GM04503 (cell line): Measurements from ENCODE around the gene TENM3.

Source experiments
- DNase-seq: peaks from one replicate; pipeline ENCODE4 v3.0.0-alpha.2; 2012; ENCODE audit warnings: low read depth

The TENM3 gene

DNA sequence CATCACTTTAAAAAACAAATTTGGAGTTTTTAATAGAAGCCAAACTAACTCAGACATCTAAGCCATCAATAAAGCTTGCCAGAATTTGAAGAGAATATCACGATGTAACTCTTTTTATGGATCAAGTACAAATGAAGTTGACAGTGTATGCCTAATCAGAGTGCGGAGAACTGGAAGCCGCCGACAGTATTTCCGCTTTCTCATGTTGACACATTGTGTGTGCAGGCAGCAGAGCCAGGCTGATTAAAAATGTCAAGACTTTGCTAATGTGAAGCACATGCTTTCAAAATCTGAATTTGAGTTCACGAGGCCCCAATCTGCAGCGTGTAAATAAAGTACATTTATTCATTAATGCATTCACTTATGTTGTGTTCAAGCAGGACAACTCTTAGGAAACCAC lies 161.2 kb downstream of the TENM3 start:
- DNase-seq, result no peak

DNA sequence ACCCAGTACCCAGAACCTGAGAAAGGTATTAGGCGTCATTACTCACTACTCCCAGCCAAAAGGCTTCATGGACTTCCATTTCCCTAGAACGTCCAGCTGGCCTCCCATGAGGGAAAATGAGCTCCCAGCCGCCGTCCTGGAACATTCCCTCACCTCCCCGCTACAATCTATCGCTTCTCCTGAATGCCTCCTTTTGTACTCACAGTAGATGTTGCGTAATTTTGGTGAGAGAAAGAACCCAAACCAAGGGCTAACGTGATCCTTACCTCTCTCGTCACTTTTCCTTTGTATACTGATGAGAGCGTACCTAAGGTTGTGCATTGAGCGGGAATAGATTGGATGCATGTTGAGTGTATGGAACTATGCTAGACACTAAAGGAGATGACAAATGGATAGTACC lies 161.9 kb downstream of the TENM3 start:
- no peak for DNase-seq

DNA sequence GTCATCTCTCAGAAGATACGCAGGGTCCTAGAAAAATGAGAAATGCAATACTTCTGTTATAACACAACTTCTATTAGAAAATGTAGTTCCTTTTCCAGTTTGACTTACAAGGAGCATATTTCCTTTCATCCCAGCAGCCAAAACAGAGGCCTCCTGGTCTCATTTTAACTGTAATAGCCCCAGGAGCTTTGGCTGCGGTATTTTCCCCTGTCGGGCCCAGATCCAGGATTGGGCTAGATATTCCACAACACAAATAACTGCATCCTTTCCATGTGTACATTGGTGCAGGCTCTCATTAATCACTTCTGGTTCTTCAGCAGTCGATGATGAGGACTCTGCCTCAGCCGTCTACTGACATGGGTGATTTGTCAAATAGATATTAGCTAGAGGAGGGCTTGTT lies 166.1 kb downstream of the TENM3 start:
- no peak for DNase-seq

DNA sequence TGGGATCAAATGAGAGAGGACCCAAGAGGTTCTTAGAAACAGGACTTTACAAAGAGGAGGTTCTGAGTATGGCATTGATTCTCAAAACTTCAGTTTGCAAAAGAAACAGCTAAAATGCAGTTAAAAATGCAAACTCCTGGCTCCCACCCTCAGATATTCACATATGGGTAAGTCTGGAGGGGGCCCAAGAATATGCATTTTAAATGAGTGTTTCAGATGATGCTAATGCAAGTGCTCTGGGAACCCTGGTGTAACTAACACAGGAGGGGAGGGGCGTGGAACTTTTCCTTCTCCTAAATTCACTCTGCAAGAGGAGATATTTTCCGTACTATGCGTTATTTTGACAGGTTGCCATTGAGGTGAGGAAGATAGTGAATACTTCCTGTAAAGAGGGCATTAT lies 168.2 kb downstream of the TENM3 start:
- no peak for DNase-seq

DNA sequence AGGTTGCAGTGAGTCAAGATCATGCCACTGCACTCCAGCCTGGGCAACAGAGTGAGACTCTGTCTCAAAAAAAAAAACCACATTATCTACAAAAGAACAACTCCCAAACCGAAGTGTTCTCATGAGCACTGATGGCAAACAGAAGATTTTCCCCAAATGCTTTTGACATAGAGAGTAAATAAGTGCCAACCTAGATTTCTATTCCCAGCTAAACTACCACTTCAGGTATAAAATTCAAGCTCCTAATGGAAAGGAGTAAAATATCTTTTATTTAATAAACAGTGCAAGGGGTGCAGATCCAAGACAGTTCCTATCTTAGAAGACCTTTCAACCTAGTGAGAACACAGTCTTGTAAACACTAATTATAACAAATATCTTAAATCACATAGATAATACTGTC lies 170.3 kb downstream of the TENM3 start:
- DNase-seq, result no peak

DNA sequence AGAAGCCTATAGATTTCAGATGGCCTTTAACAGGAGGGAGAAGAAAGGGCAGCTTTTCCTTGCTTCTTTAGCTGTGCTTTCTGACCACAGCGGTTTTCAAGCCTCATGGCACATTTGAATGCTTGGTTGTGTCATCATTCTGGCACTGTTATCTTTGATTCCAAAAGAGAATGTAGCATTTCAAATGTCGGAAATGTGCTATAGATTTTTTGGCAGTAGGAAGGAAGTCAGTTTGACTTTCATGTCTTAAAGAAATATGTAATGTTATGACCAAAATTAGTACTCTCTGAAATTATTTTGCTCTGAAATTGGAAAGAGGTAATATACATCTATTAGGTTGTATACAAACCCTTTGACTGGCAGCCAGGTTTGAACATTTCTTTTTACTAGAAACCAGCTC lies 171.9 kb downstream of the TENM3 start:
- no peak for DNase-seq

DNA sequence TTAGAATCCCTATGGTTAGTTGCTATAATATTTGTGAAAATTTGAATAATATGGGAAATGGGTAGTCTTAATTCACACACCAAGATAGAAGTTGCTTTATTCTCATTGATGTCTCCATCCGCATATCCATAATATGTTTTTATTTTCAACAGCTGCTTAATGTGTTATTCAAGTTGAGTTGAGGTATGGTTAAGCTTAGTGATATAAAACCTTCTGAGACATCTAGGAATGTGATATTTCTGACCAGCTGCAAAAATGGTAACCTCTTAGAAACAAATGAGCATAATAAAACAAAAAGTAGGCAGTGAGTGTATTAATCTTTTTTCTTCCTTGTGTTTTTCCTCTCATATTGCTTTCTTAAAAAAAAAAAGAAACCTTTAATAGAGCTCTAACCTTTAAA lies 172.9 kb downstream of the TENM3 start:
- no peak for DNase-seq

DNA sequence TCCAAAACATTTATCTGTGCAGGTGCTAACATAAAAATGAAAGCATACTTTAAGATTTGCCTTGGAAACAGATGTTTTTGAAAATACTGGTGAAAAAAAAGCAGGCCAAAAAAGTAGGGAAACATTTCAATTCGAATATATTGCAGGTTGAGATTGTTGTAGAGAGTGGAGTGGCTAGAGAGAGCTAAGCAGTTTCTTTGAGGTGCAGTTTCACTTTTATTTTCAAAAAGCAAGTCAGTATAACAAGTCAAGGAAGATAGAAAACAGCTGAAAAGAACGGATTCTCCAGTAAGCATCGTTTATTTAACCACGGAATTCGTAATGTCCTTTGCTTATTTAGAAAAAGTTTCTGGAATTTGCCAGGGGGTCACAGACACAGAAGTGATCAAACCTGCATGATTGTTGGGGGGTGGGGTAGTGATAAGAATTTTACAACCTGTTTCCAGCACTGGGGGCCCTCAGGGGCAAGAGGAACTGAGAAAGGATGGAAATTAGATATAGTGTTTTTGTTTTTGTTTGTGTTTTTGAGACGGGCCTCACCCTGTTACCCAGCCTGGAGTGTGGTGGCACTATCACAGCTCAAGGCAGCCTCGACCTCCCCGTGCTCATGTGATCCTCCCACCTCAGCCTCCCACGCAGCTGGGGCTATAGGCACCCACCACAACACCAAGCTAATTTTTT lies 175.0 kb downstream of the TENM3 start:
- no peak for DNase-seq

DNA sequence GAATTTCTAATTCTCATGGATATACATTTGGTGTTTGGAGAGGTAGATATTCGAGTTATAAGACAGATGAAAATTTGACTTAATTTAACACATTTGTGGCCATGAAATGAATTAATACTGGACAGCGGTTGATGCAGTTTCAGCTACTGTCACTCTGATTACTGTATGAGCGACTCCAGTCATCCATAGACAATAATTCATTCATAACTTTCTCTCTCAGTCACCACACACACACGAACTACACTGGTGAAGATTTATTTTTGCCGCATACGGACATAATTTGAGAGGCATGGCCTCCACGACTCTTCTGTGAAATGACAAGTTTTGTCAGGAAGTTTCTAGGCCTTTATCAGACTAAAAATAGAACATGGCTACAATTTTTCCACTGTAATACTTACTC lies 177.0 kb downstream of the TENM3 start:
- no peak for DNase-seq

DNA sequence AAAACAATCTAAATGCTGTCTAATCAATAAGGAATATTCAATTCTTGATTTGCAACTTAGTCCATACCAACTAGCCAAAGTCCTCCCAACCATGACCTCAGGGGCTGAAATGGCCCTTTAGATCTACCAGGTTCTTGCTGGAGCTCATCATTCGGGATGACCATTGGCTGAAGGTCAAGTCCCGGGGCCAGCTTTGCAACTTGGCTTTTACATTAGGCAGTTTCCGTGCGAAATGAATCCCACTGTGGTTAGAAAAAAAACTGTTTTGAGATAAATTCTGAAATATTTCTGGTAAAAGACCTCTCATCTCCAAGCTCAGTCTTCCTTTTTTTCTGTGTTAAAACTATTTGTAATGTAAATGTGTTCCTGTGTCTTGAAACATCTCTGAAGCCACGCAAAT lies 178.6 kb downstream of the TENM3 start:
- DNase-seq, result no peak

DNA sequence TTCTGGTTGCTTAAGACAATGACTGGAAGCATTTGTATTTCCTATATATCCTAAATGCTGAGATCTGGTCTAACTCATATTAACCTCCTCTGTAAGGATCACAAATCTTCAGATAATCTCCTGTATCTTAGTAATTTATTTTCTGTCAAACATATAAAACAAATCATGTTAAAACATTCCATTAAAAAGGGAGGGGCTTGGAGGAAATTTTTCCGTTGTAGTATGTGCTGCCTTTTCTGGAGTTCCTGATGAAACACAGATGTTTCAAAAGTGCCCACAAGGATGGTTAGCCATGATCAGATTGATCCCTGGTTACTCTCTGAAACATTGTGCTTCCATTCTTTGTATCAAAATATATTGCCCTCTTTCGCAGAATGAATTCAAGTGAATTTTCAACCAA lies 182.1 kb downstream of the TENM3 start:
- no peak for DNase-seq

DNA sequence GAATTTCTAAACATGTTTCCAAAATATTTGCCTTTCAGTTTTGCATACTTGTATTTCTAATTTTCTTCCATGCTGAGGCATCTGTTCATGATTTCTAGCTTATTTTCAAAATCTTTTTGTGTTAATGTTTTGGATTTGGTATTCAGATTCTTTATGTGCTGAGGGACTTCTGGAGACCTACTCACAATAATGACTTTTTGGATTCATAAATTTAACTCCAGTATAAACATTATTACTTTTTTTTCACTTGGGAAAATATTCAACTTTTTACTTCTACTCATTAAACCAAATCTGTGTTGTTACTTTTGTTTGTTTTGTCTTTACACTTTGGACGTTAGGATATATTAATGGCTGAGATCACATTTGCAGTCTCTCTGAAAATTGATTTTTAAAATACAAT lies 183.7 kb downstream of the TENM3 start:
- no peak for DNase-seq

DNA sequence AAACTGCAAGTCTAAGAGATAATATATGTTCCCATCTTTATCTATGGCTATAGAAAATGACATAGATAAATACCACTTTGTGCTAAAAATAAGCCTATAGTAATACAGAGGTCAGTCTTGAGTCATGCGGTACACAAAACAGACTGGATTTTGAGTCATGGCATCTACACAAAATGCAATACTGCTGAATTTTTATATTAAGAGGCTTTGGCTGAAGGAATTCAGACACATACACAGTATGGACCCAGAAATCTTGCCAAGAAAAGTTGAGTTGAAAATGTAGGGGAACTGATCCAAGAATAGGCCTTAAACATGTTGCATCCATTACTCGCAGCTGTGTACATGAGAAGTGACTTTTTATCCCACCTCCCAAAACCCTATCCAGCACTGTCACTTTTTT lies 184.4 kb downstream of the TENM3 start:
- DNase-seq, result no peak

DNA sequence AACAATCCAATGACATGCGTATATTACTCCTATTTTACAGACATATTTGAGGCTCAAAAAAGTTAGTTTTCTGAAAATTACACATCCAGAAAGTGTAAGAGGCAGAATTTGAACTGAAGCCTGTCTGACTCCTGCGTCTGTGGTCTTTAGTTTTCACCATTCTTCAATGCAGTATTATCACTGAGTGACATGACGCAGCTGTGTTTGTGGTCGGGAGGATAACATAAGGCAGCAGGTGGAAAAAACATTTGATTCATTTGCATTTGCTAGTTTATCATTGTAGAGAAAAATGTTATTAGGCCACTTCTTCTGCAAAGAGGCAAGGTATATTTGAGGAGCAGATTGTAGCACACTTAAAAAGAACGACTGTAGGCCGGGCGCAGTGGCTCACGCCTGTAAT lies 186.7 kb downstream of the TENM3 start:
- no peak for DNase-seq

DNA sequence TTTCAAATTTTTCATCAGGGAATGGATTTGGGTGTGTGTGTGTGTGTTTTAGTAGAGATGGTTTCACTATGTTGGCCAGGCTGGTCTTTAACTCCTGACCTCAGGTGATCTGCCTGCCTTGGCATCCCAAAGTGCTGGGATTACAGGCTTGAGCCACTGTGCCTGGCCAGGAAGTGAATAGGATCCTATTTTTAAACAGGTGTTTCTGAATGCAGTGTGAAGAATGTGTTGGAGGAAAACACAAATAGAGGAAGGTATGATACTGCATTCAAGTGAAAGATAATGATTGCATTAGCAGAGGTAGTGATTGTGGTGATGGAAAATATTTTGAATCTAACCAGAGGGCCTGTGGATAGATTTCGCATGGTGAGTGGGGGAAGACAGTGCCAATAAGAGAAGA lies 189.6 kb downstream of the TENM3 start:
- DNase-seq, result no peak

DNA sequence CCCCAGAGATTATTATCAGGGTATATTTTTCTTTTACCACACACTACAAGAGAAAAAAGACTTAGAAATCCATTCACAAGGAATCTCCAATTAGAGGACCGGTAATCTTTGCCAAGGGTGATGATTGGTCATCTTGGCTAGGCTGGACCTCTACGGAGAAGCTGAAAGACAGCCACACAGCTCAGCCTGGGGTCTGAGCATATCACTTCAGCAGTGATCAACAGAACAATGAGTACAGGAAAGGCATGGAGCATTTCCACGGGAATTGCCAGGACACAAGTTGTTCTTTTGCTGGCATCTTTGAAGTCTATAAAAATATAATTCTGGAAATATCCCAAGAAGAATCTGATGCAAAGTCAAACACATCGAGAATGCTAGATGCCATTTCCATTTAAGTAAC lies 191.5 kb downstream of the TENM3 start:
- no peak for DNase-seq

DNA sequence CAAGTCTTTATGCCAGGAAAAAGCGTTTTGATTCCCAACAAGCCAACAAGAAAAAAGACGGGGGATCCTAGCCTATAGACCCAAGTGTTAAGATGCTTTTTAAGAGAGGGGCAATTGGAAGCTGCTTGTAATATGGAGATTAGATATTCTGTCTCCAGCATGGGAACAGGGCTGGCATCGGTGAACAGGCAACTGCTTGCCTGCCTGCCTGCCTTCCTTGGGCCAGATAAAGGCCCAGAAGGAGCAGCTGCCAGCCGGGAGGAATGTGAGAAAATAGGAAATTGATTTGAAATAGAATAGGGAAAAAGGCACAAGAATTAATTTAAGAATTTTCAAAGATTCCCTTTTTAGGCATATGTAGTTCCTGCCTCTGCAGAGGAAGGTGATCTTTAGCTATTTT lies 192.2 kb downstream of the TENM3 start:
- no peak for DNase-seq

DNA sequence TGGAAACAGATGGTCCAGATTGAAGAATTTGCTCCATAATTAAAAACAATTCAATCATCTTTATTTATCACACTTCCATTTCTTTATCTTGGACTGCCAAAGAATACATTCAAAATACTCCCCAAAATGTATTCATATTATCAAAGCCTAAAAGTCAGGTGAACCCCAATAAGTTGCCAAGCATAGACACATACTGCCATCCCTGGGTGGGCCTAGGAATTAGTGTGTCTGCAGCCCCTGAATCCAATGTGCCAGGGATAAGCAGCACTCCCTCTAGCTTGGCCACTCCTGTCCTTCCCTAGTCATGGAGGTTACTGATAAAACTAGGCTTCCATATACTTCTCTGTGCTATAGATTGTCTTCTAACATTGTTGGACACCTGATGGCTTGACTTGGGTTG lies 199.9 kb downstream of the TENM3 start:
- no peak for DNase-seq

DNA sequence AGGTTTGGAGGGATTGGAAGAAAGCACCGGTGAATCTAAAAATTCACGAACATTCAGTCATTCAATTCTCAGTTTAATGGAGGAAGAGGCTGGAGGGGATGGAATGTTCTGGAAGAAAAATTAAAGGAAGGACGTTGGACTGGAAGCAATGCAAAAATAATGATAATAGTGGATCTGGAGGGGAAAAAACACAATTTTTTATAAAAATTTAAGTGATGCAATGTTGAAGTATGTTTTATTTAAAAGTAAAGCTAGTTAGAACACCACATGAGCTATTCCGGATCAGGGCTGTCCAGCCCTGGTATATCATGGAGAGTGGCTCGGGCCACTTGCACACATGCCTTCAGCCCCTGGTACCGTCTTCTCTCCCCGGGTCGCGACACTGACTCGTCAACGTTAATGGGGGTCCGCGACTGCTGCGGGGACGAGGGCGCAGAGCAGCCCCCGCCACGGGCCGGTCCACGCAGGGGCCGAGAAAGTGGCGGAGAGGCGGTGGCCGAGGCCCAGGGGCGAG lies 204.6 kb downstream of the TENM3 start:
- DNase-seq, result no peak

DNA sequence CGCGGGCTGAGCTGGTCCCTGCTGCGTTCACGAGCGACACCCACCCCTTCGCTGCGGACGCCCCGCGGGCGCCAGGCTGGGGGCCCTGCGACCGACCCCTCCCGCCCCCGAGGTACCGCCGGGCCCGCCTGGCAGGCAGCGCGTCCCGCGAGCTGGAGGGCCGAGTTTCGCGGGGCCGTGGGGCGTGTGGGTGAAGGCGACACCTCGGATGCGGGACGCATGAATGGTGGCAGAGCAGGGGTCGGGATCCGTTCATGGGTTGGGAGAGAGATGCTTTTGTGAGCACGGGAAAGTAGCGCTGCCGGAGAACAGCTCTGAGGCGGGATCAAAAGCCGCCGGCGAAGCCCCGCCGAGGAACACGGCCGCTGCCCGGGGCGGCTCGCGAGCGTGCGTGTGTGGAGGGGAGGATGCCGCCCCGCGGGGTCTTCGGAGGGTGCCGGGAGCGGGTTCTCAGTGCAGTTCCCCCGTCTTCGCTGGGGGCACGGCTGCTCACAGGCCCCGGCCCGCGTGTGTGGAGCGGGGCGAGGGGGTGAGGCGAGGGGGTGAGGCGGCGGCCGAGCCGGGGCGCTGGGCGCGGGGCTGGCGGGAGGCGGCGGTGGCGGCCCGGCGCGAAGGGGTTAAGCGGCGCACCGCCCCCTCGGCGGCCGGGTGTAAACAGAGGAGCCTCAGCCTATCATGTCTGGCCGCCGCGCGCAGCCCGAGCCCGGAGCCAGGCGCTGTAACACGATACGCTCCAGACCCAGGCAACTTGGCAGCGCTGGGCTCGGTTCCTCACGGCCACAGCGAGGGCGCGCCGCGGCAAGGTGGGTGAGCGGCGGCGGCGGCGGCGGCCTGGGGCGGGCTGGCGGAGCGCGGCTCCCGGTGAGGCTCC lies 205.3 kb downstream of the TENM3 start:
- peak; percentile 49 for DNase-seq

DNA sequence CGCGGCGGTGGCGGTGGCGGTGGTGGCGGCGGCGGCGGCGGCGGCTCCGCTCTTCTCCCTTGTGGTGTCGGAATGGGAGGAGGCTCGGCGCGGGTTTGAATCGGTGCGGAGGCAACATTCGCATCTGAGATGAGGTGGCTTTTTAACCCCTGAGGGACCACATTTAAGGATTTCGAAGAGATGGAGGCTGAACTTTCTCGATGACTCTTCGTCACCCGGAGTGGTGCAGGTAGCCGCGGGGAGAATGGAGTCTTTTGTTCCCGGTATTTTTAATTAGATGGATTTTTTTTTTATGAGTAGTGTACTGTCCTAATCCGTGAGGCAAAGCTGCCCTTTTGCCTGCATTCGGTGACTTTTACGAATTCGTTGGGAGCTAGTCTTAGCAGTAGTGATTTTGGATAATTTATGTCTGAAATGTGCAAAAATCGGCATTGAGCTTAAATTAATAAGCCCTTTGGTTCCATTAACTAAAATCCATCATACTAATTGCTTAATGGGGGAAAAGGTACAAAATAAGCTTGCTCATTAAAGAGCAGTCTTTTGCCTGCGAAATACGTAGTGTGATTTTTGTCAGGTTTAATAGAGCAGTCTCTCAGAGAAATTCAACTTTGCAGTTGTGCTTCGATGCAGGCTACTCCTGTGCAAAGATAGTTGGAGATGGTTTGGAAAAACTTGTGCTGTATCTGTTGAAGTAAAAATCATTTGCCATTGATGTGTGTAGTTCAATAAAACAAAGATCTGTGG lies 206.2 kb downstream of the TENM3 start:
- DNase-seq, result no peak

DNA sequence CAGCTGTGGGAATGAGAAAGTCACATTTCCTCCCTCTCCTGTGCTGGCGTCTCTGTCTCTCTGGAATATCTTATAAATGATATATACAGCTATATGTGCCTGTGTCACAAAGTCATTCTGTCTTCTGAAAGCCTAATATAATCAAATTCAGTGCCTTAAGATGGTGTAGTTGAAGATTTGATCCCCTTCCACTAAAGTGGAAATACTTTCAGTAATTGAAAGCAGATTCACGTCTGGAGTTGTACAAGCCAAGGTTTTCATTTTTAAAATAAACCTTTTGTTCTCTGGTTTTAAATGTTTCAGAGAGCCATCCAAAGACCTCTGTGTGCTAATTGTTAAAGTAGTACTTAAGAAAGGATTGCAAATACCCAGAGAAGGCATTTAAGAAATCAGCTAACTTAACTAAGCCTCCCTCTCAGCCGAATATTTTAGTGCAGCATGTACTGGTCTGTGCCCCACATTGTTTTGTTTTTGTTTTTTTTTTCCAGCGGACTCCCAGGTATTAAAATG lies 206.8 kb downstream of the TENM3 start:
- no peak for DNase-seq

DNA sequence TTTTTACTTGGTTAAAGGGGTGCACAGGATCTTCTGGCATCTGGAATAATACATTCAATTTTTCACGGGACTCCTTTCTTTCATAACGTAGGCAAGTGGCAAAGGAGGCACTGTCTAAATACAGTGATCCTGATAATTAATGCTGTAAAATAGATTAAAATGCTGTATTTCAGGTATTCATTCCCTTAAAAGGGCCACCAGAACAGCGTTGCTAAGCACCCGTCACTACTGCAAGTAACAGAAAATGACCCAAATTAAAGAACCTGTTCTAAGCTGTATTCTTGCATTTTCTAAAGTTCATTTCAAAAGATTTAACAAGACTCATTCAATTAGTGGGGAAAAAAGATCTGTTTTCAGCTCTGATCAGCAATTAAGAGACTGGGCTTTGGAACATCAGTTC lies 208.2 kb downstream of the TENM3 start:
- DNase-seq, result no peak
